GM19468 (cell line): ENCODE data around the gene ATP2C1.
A peak's percentile ranks its signal among the peaks of the same experiment; 100 is the strongest.
"Not testable (repeated sequence)": the region's sequence is repeated elsewhere in the genome, so short reads cannot be mapped to it uniquely, and the experiment has no call there.

Experiments used
- ATAC-seq: cut with Tn5 transposase; IDR thresholded peaks from one replicate; pipeline ENCODE4 v1.9.1; 2021; ENCODE audit warnings: mild to moderate bottlenecking, moderate library complexity, moderate number of reproducible peaks; ENCODE audit not compliant: unreplicated experiment; ENCODE audit errors: extremely low read depth

Gene ATP2C1

DNA sequence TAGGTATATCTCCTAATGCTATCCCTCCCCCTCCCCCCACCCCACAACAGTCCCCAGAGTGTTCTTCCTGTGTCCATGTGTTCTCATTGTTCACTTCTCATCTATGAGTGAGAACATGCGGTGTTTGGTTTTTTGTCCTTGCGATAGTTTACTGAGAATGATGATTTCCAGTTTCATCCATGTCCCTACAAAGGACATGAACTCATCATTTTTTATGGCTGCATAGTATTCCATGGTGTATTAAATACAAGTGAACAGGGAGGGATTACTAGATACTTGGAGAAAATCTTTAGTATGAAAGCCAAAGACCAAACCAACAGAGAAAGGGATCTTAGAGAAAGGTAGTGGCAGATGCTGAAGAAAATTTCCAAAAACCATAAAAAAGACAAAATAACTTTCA is 78.7 kb downstream of the ATP2C1 start:
- ATAC-seq: not testable (repeated sequence)

DNA sequence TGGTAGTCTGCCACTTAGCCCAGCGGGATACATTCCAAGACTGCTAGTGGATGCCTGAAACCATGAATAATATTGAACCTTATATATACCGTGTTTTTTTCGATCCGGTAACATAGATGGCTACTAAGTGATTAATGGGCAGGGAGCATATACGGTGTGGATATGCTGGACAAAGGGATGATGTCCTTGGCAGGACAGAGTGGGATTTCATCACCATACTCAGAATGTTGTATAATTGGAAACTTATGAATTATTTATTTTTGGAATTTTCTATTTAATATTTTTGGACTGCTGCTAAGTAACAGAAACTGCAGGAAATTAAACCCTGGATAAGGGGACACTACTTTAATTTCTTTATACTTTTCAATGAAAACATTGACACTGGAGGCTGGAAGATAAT is 79.5 kb downstream of the ATP2C1 start:
- ATAC-seq: no peak

- no peak for ATAC-seq
These were observed 80.3 kb downstream of the ATP2C1 start for GRCh38 chr3:130974201-130974600.

DNA sequence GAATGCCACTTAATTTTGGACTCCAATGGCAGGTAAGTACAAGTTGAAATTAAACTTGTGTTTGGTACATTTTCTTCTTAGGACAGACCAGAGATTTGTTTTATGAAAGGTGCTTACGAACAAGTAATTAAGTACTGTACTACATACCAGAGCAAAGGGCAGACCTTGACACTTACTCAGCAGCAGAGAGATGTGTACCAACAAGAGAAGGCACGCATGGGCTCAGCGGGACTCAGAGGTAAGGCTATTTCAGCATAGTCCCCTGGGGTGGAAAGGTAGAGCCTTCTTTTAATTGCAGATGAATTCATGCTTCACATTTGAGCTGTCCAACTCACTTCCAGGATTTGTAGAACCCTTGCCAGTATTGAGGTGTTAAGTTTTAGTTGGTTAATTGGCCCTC is 81.4 kb downstream of the ATP2C1 start:
- ATAC-seq: no peak

GRCh38 chr3:130976706-130977105 is 82.8 kb downstream of the ATP2C1 start:
- no peak for ATAC-seq

DNA sequence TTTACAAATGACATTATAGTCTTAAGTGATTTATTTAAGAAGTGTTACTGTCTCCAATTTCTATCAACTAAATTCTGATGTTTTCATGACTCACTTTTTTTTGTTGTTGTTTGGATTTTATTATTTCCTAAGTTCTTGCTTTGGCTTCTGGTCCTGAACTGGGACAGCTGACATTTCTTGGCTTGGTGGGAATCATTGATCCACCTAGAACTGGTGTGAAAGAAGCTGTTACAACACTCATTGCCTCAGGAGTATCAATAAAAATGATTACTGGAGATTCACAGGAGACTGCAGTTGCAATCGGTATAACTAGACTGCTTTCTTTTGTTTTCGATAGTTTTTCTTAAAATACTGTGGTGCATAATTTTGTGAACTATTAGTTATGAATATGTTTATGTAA is 85.2 kb downstream of the ATP2C1 start:
- no peak for ATAC-seq

DNA sequence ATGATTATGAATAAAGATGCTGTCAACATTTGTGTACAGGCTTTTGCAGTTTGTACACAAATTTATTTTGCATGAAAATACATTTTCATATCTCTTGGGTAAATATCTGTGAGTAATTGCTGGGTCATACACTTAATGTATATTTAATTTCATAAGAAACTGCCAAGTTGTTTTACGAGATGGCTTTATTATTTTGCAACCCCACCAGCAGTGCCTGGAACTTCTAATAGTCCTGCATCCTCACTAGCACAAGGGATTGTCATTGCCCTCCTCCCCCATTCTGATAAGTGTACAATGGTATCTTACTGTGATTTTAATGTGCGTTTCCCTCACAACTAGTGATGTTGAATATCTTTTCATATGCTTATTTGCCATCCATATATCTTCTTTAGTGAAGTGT is 87.6 kb downstream of the ATP2C1 start:
- ATAC-seq: no peak

GRCh38 chr3:130990282-130990681 is 96.4 kb downstream of the ATP2C1 start:
- ATAC-seq: no peak

DNA sequence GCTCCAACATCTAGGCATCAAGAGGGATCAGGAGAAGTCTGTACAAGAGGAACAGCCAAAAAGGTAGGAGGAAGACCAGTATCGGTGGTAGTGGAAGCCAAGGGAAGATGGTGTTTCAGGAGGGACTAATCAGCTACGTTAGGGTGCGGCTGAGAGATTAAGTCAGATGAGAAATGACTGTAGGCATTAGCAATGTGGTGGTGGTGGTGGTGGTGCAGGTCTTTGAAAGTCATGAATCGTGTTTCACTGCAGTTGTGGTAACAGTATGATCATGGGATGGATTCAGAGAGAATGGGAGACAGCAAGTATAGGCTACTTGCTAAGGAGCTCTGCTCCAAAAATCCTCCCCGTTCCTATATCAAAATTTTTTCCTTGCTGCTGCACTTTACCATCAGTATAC is 97.2 kb downstream of the ATP2C1 start:
- ATAC-seq: no peak

DNA sequence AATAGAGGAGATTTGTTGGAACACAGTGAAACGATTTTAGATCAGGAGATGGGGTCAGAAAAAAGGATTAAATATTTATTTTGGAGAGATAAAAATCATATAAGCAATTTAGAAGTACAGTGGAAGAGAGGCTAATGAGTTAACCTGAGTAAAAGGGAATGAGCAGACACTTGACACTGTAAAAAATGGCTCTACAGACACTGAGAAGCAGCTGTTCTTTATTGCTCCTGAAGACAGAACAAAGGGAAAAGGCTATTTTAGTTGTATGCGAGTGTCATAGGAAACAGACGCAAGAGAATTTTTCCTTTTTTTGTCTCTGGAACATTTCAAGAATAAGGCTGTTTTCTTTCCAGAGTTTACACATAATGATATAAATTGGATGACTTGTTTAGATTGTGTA is 98.5 kb downstream of the ATP2C1 start:
- no peak for ATAC-seq

DNA sequence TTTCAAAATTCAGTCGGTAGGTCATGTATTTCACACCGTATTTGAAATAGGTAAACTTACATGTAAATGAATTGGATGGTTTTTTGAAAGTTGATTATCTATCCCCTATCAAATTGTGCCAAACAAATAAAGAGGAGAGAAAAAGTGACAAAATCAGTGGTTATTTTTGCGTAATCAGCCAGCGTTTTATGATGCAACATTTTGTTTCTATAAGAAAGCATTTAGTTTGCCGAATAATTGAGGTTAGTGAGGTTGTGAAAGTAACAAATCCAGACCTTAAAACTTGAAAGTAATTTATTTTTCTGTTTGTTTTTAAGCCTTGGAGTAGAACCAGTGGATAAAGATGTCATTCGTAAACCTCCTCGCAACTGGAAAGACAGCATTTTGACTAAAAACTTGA is 103.4 kb downstream of the ATP2C1 start:
- no peak for ATAC-seq

GRCh38 chr3:131001071-131001470 is 107.2 kb downstream of the ATP2C1 start:
- ATAC-seq: no peak

DNA sequence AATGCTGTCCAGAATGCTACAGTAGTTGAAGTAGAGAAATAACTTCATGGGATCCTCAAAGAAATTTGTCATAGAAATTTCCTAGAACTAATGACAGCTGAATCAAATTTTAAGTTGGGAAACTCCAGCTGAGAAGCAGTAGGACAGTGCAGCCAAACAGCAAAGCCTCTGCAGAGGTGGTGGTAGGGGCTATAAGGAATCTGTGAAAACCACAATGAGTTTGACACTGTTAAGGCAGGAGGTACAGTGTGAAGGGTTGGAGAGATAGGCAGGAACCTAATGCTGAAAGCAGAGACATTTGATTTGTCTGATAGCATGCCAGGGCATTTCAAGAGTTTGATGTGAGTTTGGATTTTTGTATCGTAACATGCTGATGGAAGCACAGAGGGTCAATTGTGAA is 110.7 kb downstream of the ATP2C1 start:
- no peak for ATAC-seq

GRCh38 chr3:131007256-131007655 is 113.4 kb downstream of the ATP2C1 start:
- ATAC-seq: no peak

DNA sequence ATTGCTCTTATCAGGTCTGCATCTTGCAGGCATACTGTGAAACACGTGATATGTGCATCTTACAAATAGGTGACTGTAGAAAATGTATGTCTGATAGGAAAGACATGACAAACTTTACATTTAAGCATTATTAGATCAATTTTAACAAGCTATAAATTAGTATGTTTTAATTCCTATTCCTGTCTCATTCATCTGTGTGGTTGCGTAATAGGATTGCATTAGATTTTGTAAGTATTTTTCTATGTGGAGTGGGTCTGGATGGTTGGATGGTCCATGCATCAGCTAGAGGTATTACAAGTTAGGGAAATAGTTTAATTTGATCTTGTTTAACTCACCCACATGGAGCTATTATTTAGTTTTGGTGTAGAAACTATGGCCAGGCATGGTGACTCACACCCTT is 113.9 kb downstream of the ATP2C1 start:
- no peak for ATAC-seq

DNA sequence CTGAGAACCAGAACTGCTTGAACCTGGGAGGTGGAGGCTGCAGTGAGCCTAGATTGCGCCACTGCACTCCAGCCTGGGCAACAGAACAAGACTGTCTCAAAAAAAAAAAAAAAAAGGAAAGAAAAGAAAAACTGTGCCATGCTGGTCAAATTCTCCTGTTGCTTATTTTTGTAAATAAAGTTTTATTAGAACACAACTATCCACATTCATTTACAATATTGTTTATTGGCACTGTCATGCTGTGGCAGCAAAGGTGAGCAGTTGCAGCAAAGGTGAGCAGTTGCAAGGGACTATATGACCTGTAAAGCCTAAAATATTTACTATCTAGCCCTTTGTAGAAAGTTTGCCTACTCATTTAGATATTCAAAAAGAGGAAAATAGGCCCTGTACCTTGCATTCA is 114.4 kb downstream of the ATP2C1 start:
- no peak for ATAC-seq

DNA sequence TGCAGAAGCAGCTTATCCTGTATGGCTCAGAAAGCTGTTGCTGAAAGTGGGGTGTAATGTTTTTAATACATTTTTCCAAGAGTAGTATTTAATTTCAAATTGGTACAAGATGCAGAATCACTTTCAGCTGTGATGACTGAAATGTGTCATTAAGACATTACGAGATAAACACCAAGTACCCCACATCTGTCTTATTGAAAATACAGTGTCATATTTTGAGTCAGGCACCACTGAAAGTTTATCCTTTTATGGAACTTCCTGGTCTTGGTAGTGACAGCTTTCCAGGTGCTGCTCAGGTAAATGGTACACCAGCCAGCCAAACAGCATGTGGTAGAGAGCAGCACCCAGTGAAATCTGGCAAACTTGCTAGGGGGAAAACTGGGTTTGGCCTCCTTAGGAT is 115.8 kb downstream of the ATP2C1 start:
- ATAC-seq: no peak

GRCh38 chr3:131018970-131019369 is 125.1 kb downstream of the ATP2C1 start:
- no peak for ATAC-seq

- no peak for ATAC-seq
These were observed 126.3 kb downstream of the ATP2C1 start for GRCh38 chr3:131020122-131020693.

- no peak for ATAC-seq
These were observed 131.7 kb downstream of the ATP2C1 start for GRCh38 chr3:131025539-131025938.

DNA sequence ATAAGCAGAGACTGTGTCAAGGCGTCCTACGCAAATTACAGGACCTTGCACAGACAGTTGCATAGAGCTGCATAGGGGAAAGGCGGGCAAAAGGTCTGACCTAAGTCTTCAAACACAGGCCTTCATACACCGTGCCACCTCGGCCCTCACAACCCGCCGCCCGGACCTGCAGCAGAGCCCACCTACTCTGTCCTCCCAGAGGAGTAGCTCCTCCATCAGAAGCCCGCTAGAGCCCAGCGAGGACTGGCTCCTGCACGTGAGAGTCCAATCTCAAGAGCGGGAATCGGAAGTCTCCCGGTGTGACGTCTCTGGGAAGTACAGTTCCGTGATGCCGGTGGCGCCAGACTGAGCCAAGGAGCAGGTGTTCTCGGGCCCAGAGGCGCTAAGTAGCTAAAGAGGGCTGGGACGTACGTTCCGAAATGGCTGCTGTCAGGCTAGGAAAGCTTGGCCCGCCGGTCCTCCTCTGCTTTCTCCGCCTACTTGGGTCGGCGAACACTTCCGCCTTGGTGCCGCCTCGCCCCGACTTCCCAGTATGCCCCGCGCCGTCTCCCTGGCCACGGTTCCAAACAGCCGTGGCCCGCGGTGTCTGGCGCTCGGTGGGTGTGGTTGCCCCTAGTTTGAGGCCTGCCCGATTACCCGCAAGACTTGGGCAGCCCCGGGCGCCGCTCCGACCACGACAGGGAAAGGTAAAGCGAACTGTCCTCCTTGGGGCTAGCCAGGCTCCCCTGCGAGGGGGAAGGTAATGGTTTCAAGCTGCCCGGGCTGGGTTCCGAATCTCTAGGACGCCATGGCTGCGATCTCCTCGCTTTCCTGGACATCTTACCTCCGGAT is 132.7 kb downstream of the ATP2C1 start, which contains the start of the genes ASTE1 and NEK11:
TSS of gene ASTE1 (minus strand) at position 505 of the 831 bp plus-strand sequence. CDS start 1,519 bp downstream, outside the sequence.
TSS of gene NEK11 (plus strand) at position 557 of the 831 bp plus-strand sequence. CDS start 2,832 bp downstream, outside the sequence.
- ATAC-seq: peak; percentile 99

GRCh38 chr3:131028844-131029243 is 135.0 kb downstream of the ATP2C1 start:
- no peak for ATAC-seq
